ENCODE results near the gene MSL1. TPM values are rescaled to one million over a fixed set of nuclear protein-coding genes. Genes with fewer than 3 reads are reported as not detected.

Gene MSL1
- total RNA-seq, 1 experiment from 2014 or later, result 96.3 TPM

- ChIA-PET CTCF (interaction anchor here (0.5 to 0.8 kb wide), 8 partner anchors 11 to 109 kb away, joined by 4 to 8 read pairs (median 6); no protein-coding TSS in a partner anchor), POLR2A (interaction anchor here (0.6 to 0.7 kb wide), 2 partner anchors 220 to 244 kb away, joined by 3 to 16 read pairs; no protein-coding TSS in a partner anchor)
- no peak for TF ChIP-seq CTCF (IDR thresholded peaks at IDR 0.05)
- no peak for TF ChIP-seq POLR2AphosphoS5 (IDR thresholded peaks at IDR 0.05; ENCODE audit: low read depth, low read length)
- TF ChIP-seq TCF7L2 (IDR thresholded peaks at IDR 0.05; ENCODE audit: low read depth, low read length), result no peak
- TF ChIP-seq SIN3A (IDR thresholded peaks at IDR 0.05; ENCODE audit: borderline replicate concordance, insufficient read depth, low read depth, low read length), result no peak
- no peak for TF ChIP-seq REST (IDR thresholded peaks at IDR 0.05; ENCODE audit: insufficient read depth in 1 of 2, low read depth in 2 of 2, low read length in 1 of 2)
- no peak for ATAC-seq
- H3K4me1 ChIP-seq (ENCODE audit: control insufficient read depth, insufficient read depth, low read length), result peaks cover 40% of the 10 kb centered on the region
- no peaks in the 10 kb centered on the region for H3K27me3 ChIP-seq (ENCODE audit: control insufficient read depth, insufficient read depth, low read length)
- H3K27ac ChIP-seq (ENCODE audit: low read length), result no peak overlapping the region
- H3K36me3 ChIP-seq (ENCODE audit: control insufficient read depth, insufficient read depth, low read length), result no peaks in the 10 kb centered on the region
- DNase-seq (ENCODE audit: low read depth, low spot score), result no peak
- H3K9me3 ChIP-seq (ENCODE audit: control insufficient read depth, insufficient read depth, low read depth, low read length), result no peaks in the 10 kb centered on the region
- no TSS peak for BruUV-seq (replicated peaks)
- in situ Hi-C loops (cut with HindIII; ENCODE audit: low pct_unique_long_range_greater_than_20kb, low sequenced_read_pairs), result no loop called here
- intact Hi-C loops (cut with micrococcal nuclease; ENCODE audit: unreplicated experiment), result no loop called here
- no peak overlapping the region for H3K4me3 ChIP-seq (ENCODE audit: low read depth in 2 of 2, low read length in 2 of 2)
These were observed 12.6 kb upstream of the MSL1 start for GRCh38 chr17:40108970-40109824.

GRCh38 chr17:40110026-40110845, 11.5 kb upstream of the MSL1 start:
- ATAC-seq (no peak), DNase-seq (ENCODE audit: low read depth, low spot score) (no peak)
- ChIA-PET POLR2A (interaction anchor here (0.6 kb wide), 1 partner anchor 219 kb away, joined by 3 read pairs; no protein-coding TSS in a partner anchor), CTCF (interaction anchor here (0.5 to 1.6 kb wide), 7 partner anchors 12 to 67 kb away, joined by 5 to 8 read pairs (median 6); no protein-coding TSS in a partner anchor)
- BruUV-seq (replicated peaks), result no TSS peak
- H3K4me1 ChIP-seq (ENCODE audit: control insufficient read depth, insufficient read depth, low read length), result peaks cover 47% of the 10 kb centered on the region
- H3K9me3 ChIP-seq (ENCODE audit: control insufficient read depth, insufficient read depth, low read depth, low read length), result no peaks in the 10 kb centered on the region
- TF ChIP-seq POLR2AphosphoS5 (IDR thresholded peaks at IDR 0.05; ENCODE audit: low read depth, low read length) (no peak), REST (IDR thresholded peaks at IDR 0.05; ENCODE audit: insufficient read depth in 1 of 2, low read depth in 2 of 2, low read length in 1 of 2) (no peak), CTCF (IDR thresholded peaks at IDR 0.05) (no peak), SIN3A (IDR thresholded peaks at IDR 0.05; ENCODE audit: borderline replicate concordance, insufficient read depth, low read depth, low read length) (no peak), TCF7L2 (IDR thresholded peaks at IDR 0.05; ENCODE audit: low read depth, low read length) (no peak)
- intact Hi-C loops (cut with micrococcal nuclease; ENCODE audit: unreplicated experiment), result loop anchor here (10.0 kb wide), 1 partner anchor 95 kb away; the partner anchor contains the start of gene CSF3
- H3K27me3 ChIP-seq (ENCODE audit: control insufficient read depth, insufficient read depth, low read length), result no peaks in the 10 kb centered on the region
- no peak overlapping the region for H3K27ac ChIP-seq (ENCODE audit: low read length)
- in situ Hi-C loops (cut with HindIII; ENCODE audit: low pct_unique_long_range_greater_than_20kb, low sequenced_read_pairs), result no loop called here
- no peak overlapping the region for H3K4me3 ChIP-seq (ENCODE audit: low read depth in 2 of 2, low read length in 2 of 2)
- no peaks in the 10 kb centered on the region for H3K36me3 ChIP-seq (ENCODE audit: control insufficient read depth, insufficient read depth, low read length)

Data from Panc1 (cell line).